ENCODE data around the gene MRGPRG. TPM values are rescaled to one million over a fixed set of nuclear protein-coding genes. Genes with fewer than 3 reads are reported as not detected.

Gene MRGPRG
- total and polyA plus RNA-seq, 9 of the 15 experiments (the other 6 are each of a cell fraction or from before 2014, with no cell fraction given), result not detected

DNA sequence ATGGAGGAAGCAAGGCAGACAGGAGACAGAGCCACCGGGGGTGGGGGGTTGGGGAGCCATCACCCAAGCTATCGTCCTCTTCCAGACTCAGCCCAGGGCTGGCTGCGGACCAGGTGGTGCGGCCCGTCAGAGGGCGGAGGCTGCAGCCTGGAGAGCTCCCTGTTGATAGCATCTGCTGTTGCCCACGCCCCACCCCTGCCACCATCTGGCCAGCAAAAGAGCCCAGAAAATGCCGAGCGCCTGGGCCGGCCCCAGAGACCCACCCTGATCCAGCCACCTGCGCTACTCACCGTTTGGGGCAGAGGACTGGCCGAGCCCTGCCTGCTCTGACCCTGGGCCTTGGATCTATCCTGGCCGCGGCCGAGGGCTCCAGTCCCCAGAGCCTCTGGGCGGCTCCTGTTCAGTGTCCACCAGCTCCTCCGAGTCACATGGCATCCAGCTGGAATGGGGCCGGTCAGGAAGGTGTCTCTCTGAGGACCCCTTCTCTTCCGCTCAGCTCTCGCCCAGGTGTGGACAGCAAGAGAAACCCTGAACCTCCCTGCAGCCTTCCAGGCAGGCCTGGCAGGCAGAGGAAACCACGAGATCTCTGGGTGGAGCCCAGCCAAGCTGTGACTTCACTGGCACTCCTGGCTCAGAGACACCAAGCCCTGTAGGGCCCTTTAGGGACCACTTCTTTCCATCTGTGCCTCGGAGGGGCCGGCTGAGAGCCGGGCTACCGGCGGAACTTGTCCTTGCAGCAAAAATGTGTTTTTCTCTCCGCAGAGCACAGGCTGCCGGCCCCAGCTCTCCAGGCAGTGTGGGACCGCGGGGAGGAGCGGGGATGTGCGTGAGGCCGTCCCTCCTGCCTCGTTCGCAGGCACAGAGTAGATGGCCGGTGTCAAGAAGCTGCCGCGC is 13.5 kb upstream of the MRGPRG start, which contains the start of gene MRGPRE (continued):
- TF ChIP-seq MED1 (CRISPR knock-in tag; IDR thresholded peaks at IDR 0.05; ENCODE audit: borderline replicate concordance) (no peak), HMG20B (CRISPR knock-in tag; IDR thresholded peaks at IDR 0.05) (no peak), E2F3 (CRISPR knock-in tag; IDR thresholded peaks at IDR 0.05) (no peak), CBX2 (IDR thresholded peaks at IDR 0.05; ENCODE audit: insufficient read depth, low read length, poor library complexity, severe bottlenecking) (no peak), ZC3H8 (IDR thresholded peaks at IDR 0.05) (no peak), TAL1 (IDR thresholded peaks at IDR 0.05) (peak; percentile 82), ZNF583 (CRISPR knock-in tag; IDR thresholded peaks at IDR 0.05) (no peak), ZNF239 (CRISPR knock-in tag; IDR thresholded peaks at IDR 0.05) (no peak), ZNF354B (CRISPR knock-in tag; IDR thresholded peaks at IDR 0.05) (no peak), CEBPB (tag; IDR thresholded peaks at IDR 0.05) (no peak), PHF8 (IDR thresholded peaks at IDR 0.05; ENCODE audit: borderline replicate concordance, low read length) (no peak), ZNF644 (tag; IDR thresholded peaks at IDR 0.05; ENCODE audit: low read depth) (no peak), UBTF (IDR thresholded peaks at IDR 0.05; ENCODE audit: borderline replicate concordance in 1 of 2, low read depth in 2 of 2, low read length in 2 of 2) (peak in 1 of 2 experiments; percentile 51; a peak in 1 of 4 replicates), ZNF197 (CRISPR knock-in tag; IDR thresholded peaks at IDR 0.05; ENCODE audit: low read depth) (no peak), HDAC3 (IDR thresholded peaks at IDR 0.05; ENCODE audit: borderline replicate concordance, partially characterized antibody) (no peak), ZFPM2 (CRISPR knock-in tag; IDR thresholded peaks at IDR 0.05) (no peak), LEF1 (IDR thresholded peaks at IDR 0.05) (no peak), ZFX (CRISPR knock-in tag; IDR thresholded peaks at IDR 0.05) (no peak), TBP (optimal IDR thresholded peaks at IDR 0.05; ENCODE audit: low read depth, low read length) (no peak), KAT2B (IDR thresholded peaks at IDR 0.05; ENCODE audit: low read depth, low read length) (no peak), MTF1 (CRISPR knock-in tag; IDR thresholded peaks at IDR 0.05; ENCODE audit: borderline replicate concordance) (no peak), KLF6 (CRISPR knock-in tag; IDR thresholded peaks at IDR 0.05; ENCODE audit: borderline replicate concordance) (no peak)
- TF ChIP-seq, protein P1, sequence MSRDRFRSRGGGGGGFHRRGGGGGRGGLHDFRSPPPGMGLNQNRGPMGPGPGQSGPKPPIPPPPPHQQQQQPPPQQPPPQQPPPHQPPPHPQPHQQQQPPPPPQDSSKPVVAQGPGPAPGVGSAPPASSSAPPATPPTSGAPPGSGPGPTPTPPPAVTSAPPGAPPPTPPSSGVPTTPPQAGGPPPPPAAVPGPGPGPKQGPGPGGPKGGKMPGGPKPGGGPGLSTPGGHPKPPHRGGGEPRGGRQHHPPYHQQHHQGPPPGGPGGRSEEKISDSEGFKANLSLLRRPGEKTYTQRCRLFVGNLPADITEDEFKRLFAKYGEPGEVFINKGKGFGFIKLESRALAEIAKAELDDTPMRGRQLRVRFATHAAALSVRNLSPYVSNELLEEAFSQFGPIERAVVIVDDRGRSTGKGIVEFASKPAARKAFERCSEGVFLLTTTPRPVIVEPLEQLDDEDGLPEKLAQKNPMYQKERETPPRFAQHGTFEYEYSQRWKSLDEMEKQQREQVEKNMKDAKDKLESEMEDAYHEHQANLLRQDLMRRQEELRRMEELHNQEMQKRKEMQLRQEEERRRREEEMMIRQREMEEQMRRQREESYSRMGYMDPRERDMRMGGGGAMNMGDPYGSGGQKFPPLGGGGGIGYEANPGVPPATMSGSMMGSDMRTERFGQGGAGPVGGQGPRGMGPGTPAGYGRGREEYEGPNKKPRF (IDR thresholded peaks at IDR 0.05; ENCODE audit: low read depth, low read length), result no peak
- TF ChIP-seq, protein P2, sequence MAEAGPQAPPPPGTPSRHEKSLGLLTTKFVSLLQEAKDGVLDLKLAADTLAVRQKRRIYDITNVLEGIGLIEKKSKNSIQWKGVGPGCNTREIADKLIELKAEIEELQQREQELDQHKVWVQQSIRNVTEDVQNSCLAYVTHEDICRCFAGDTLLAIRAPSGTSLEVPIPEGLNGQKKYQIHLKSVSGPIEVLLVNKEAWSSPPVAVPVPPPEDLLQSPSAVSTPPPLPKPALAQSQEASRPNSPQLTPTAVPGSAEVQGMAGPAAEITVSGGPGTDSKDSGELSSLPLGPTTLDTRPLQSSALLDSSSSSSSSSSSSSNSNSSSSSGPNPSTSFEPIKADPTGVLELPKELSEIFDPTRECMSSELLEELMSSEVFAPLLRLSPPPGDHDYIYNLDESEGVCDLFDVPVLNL (CRISPR knock-in tag; IDR thresholded peaks at IDR 0.05; ENCODE audit: low read depth), result no peak

Measured in K562 (cell line).